HG03442 (cell line): Measurements from ENCODE around the gene RBM33.
"Not testable (repeated sequence)": the region's sequence is repeated elsewhere in the genome, so short reads cannot be mapped to it uniquely, and the experiment has no call there.

Experiments used
- ATAC-seq: cut with Tn5 transposase; IDR thresholded peaks from one replicate; pipeline ENCODE4 v1.9.1; 2021; ENCODE audit warnings: mild to moderate bottlenecking, moderate library complexity; ENCODE audit not compliant: unreplicated experiment

Gene RBM33

GRCh38 chr7:155817515-155817914, 173.1 kb downstream of the RBM33 start:
- ATAC-seq = not testable (repeated sequence)

DNA sequence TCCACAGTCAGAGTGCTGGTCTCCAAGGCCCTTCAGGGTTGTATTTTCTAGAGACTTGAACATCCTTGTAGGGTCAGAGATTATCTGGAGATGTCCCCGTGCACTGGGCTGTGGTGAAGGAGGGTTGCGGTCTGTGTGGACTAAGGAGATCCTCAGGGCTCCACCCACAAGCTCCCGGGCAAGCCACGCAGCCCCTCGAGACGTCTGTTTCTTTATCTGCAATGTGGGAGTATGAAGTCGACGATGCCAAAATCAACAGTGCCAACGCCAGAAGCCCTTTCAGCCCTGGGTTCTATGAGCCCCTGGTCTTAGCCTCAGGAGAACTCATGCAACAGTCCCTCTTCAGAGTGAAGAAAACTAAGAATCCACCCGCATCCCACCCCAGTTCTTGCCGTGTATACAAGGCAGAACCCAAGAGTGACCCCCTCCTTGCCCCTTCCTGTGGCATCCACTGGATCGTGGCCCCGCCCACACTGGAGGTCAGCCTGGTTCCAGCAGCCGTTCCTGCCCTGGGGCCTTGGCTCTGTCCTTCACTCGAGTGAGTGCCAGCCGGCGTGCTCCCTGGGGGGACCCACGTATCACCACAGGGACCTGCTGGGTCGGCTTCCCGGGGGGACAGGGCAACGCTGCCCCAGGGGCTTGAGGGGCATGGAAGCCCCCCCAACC, 173.8 kb downstream of the RBM33 start:
- ATAC-seq = no peak

DNA sequence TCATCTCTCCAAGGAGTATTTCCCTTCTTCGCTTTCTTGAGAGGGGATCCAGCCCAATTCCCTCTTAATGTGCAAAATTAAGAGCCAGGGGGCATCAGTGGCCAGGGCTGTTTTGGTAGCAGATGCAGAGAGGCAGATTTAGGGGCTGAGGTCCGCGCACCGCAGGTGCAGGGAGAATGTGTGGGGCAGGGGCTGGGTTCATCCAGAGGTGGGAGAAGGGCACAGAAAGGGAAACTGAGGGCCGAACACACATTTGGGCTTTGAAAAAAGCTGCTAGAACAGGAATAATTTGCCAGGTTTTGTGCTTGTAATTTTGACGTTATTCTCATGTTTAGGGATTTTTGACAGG, 174.3 kb downstream of the RBM33 start:
- no peak for ATAC-seq

DNA sequence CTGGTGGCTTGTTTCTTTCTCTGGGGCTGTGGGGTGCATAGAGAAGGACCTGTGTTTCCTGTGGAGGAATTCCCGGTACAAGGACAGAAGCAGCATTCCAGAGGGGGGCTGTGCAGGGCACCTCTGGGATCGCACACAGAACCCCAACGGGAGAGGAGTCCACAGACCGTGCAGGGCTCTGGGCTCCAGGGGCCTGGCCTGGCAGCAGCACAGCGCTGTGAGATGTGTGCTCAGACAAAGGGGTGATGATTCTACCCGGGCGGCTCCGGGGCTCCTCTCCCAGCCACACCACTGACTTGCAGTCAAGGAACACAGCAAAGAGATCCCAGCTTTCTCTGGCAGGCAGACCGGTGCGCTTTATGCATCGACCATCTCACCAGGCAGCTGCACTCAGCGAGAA, 174.7 kb downstream of the RBM33 start:
- no peak for ATAC-seq

- ATAC-seq = no peak
Measured at GRCh38 chr7:155820246-155820645, 175.8 kb downstream of the RBM33 start.

- ATAC-seq = no peak
Measured at GRCh38 chr7:155820788-155821187, 176.3 kb downstream of the RBM33 start.

DNA sequence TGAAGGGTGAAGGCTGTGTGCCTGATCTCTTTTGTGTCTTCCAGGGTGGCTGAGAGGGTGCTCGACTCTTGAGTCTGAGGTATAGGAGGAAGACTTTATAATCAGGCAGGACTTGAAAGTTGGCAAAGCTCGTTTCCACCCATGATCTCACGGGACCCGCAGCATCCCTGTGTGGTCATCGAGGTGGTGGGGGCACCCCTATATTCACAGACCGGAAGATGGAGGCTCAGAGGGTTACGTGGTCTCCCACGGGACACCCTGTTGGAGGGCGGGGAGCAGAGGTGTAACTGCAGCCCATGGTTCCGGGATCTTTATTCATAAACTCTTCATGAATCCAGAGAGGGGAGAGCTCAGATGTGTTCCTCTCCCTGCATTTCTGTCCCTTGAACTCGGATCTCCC, 177.4 kb downstream of the RBM33 start:
- ATAC-seq = no peak

DNA sequence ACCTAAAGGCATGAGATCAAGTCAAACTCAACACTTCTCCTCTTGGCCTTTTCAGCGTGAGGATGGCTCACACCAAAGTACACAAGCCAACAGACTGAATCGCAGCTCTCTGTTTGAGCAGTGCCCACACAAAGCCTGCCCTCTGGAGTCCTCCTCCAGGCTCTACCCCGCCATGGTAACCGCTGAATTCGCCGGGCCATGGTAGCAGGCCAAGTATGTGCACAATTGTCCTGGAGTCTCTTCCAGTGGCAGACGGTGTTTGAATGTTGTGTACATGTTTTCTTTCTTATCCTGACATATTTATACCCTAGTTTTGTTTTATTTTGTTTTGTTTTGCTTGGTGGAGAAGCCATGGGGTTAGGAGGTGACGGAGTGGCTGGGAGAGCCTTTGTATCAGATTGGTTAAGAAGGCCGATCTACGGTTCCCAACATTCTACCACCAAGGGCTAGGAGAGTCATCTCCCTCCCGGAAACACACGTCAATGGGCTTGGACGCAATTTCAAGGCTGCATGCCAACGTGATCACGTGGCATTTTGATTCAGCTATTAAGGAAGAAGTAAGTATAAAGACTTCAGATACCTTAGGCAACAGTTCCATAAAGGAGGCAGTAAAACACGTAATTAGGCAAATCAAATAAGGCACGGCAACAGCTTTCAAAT, 179.9 kb downstream of the RBM33 start:
- no peak for ATAC-seq

GRCh38 chr7:155825336-155825735, 180.9 kb downstream of the RBM33 start:
- ATAC-seq = no peak

DNA sequence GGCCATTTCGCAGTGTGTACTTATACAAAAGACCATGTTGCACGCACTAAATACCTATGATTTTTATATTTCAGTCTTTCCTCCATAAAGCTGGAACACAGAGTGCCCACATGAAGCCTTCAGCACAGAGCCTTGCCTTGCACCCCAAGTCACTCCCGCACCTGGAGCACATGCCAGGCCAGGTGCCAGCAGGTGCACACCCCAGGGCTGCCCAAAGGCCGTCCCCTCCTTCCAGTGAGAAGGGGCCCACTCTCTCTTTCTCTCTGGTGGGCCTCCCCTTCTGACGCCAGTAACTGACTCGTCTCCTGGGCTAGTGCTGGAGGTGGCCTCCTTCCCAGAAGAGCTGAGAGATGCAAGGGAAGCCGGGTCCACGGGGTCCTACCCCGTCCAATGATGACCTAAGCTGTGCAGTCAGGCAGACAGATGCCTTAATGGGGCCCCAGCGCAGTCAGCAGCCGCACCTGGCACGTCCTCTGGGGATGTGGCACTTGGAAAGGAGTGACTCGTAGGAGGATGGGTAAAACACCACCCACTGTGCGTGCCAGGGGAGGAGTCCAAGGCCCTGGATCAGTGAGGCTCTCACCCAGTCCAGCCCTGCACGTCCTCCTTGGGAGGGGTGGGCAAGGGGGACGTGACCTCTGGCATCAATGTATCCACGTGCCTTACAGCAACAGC, 185.5 kb downstream of the RBM33 start:
- no peak for ATAC-seq
